Hepatocyte (in vitro differentiated cells): Measurements from ENCODE around the gene DALRD3.

Source experiments
- CTCF ChIP-seq: fragments of 200-600 bp; sonication (generic); IDR thresholded peaks from 2 replicates; pipeline ENCODE4 v1.5.1; 2016; ENCODE audit warnings: antibody characterized with exemption, mild to moderate bottlenecking; ENCODE audit not compliant: poor library complexity
- EZH2 ChIP-seq: fragments of 200-600 bp; sonication (generic); IDR thresholded peaks from 2 replicates; pipeline ENCODE4 v1.6.1; 2016; ENCODE audit warnings: antibody characterized with exemption, mild to moderate bottlenecking, borderline replicate concordance
- EZH2phosphoT487 ChIP-seq: fragments of 200-600 bp; sonication (generic); IDR thresholded peaks from one replicate; pipeline ENCODE4 v1.6.1; 2018; ENCODE audit warnings: antibody characterized with exemption, mild to moderate bottlenecking, low read depth, moderate library complexity; ENCODE audit not compliant: unreplicated experiment, severe bottlenecking

GRCh38 chr3:49021213-49021812, 2.9 kb upstream of the DALRD3 start:
- no peak for TF ChIP-seq CTCF
- TF ChIP-seq EZH2phosphoT487: no peak
- TF ChIP-seq EZH2: no peak
